Transverse colon (tissue), 3 donors: ENCODE measurements around the gene NHS.

Source experiments
- CTCF ChIP-seq, 5 experiments: fragments of 200-600 bp in 3 of 5; fragments of 450-650 bp in 2 of 5; sonication (generic) in 3 of 5; IDR thresholded peaks; 1 replicate in 2 of 5; 2 replicates in 3 of 5; pipeline ENCODE4 v1.5.1; 2016 to 2017; ENCODE audit warnings: antibody characterized with exemption in 5 of 5, inconsistent platforms in 3 of 5, mild to moderate bottlenecking in 2 of 5, moderate library complexity in 1 of 5
- POLR2A ChIP-seq: fragments of 450-650 bp; IDR thresholded peaks from one replicate; pipeline ENCODE4 v1.6.1; 2016; ENCODE audit warnings: antibody characterized with exemption, mild to moderate bottlenecking, moderate library complexity

GRCh38 chrX:17495052-17495451, 120.1 kb downstream of the NHS start:
- TF ChIP-seq CTCF (IDR thresholded peaks at IDR 0.05) (no peak), POLR2A (no peak)
